H1 (cell line): ENCODE results near the gene C10orf95. TPM values are rescaled to one million over a fixed set of nuclear protein-coding genes. Genes with fewer than 3 reads are reported as not detected.

Source experiments
- CTCF ChIA-PET: fragments of 300-600 bp; sonication (Branson Sonifier 250); formaldehyde crosslinking; loops from one replicate; lab custom pipeline; 2021; ENCODE audit not compliant: partially characterized antibody; lab: Charles Lee
- POLR2A ChIA-PET: fragments of 300-600 bp; sonication (Branson Sonifier 250); formaldehyde crosslinking; loops from one replicate; lab custom pipeline; 2021; ENCODE audit warnings: inconsistent platforms; ENCODE audit not compliant: partially characterized antibody; lab: Charles Lee
- DNase-seq, 2 experiments: peaks; one replicate each; pipeline versions ENCODE4 v3.0.0 to v3.0.0-alpha.2; 2010 to 2022; ENCODE audit warnings: low spot score in 2 of 2, low read depth in 1 of 2, mixed read lengths in 1 of 2
- FAIRE-seq: peaks from 2 replicates; lab custom pipeline; 2011; peaks lifted over from hg19 to GRCh38; lab: Jason Lieb, UNC
- H2AFZ ChIP-seq: 2 replicates; pipeline ENCODE4 v1.8.1; 2012; ENCODE audit warnings: low read length, inconsistent platforms
- H2AK5ac ChIP-seq: 2 replicates; pipeline ENCODE4 v1.6.1; 2013; ENCODE audit warnings: low read depth, low read length
- H2BK120ac ChIP-seq: replicated peaks from 2 replicates; pipeline ENCODE3; 2013; ENCODE audit warnings: low read depth, low read length, inconsistent platforms
- H2BK12ac ChIP-seq: 2 replicates; pipeline ENCODE4 v1.6.1; 2013; ENCODE audit warnings: low read depth, low read length
- H2BK15ac ChIP-seq: 2 replicates; pipeline ENCODE4 v1.6.1; 2013; ENCODE audit warnings: low read length
- H2BK20ac ChIP-seq: 2 replicates; pipeline ENCODE4 v1.6.1; 2013; ENCODE audit warnings: low read length
- H2BK5ac ChIP-seq: 2 replicates; pipeline ENCODE4 v1.6.1; 2013; ENCODE audit warnings: low read depth, low read length
- H3K14ac ChIP-seq: 2 replicates; pipeline ENCODE4 v1.6.1; 2013; ENCODE audit warnings: inconsistent platforms; ENCODE audit not compliant: insufficient read length
- H3K18ac ChIP-seq: 2 replicates; pipeline ENCODE4 v1.6.1; 2013; ENCODE audit warnings: low read length; ENCODE audit errors: extremely low read depth
- H3K23ac ChIP-seq: 2 replicates; pipeline ENCODE4 v1.6.1; 2013; ENCODE audit warnings: inconsistent platforms; ENCODE audit not compliant: insufficient read length
- H3K23me2 ChIP-seq: 2 replicates; pipeline ENCODE4 v1.6.1; 2013; ENCODE audit warnings: low read depth, low read length
- H3K27ac ChIP-seq: 2 replicates; pipeline ENCODE4 v1.6.1; 2011; ENCODE audit warnings: low read depth, low read length, inconsistent platforms
- H3K27me3 ChIP-seq, 4 experiments: replicated peaks in 1 of 4; 1 replicate in 1 of 4; 2 replicates in 3 of 4; pipeline versions ENCODE4 v1.6.1 to v1.8.1; 2011 to 2013; ENCODE audit warnings: low read length in 3 of 4, mild to moderate bottlenecking in 3 of 4, inconsistent platforms in 2 of 4, mixed read lengths in 2 of 4, moderate library complexity in 1 of 4; ENCODE audit not compliant: control insufficient read depth in 3 of 4, insufficient read depth in 3 of 4; ENCODE audit errors: extremely low read depth in 1 of 4
- H3K36me3 ChIP-seq, 4 experiments: 2 replicates each; pipeline versions ENCODE4 v1.6.1 to v1.8.1; 2011 to 2013; ENCODE audit warnings: mild to moderate bottlenecking in 4 of 4, low read length in 3 of 4, moderate library complexity in 2 of 4, control low read depth in 1 of 4, inconsistent platforms in 1 of 4; ENCODE audit not compliant: insufficient read depth in 4 of 4, control insufficient read depth in 2 of 4
- H3K4ac ChIP-seq: replicated peaks from 2 replicates; pipeline ENCODE3; 2013; ENCODE audit warnings: low read length, low read depth, mixed read lengths, inconsistent platforms; ENCODE audit not compliant: insufficient read length
- H3K4me1 ChIP-seq, 4 experiments: replicated peaks in 1 of 4; 1 replicate in 1 of 4; 2 replicates in 3 of 4; pipeline versions ENCODE4 v1.6.1 to v1.8.1; 2011 to 2013; ENCODE audit warnings: low read length in 3 of 4, inconsistent platforms in 2 of 4, mixed read lengths in 1 of 4; ENCODE audit not compliant: insufficient read depth in 4 of 4, control insufficient read depth in 3 of 4
- H3K4me2 ChIP-seq, 2 experiments: 2 replicates each; pipeline versions ENCODE4 v1.6.1 to v1.8.1; 2011 to 2013; ENCODE audit warnings: low read depth in 2 of 2, low read length in 2 of 2, control low read depth in 1 of 2, inconsistent platforms in 1 of 2, mild to moderate bottlenecking in 1 of 2; ENCODE audit not compliant: insufficient read depth in 1 of 2
- H3K4me3 ChIP-seq, 4 experiments: fragments of 200-600, 300-600 bp in 1 of 4; sonication (generic), shearing (Covaris generic), sonication (Bioruptor Twin) in 1 of 4; 2 replicates each; pipeline versions ENCODE4 v1.5.1 to v1.8.1; 2011 to 2016; ENCODE audit warnings: low read length in 4 of 4, low read depth in 3 of 4, control low read depth in 2 of 4, inconsistent platforms in 2 of 4, mild to moderate bottlenecking in 2 of 4, mixed read lengths in 1 of 4, moderate library complexity in 1 of 4; ENCODE audit not compliant: insufficient read depth in 2 of 4; ENCODE audit errors: extremely low read depth in 1 of 4
- H3K56ac ChIP-seq: replicated peaks from 2 replicates; pipeline ENCODE3; 2013; ENCODE audit warnings: low read depth, mild to moderate bottlenecking, mixed read lengths, low read length, inconsistent platforms; ENCODE audit not compliant: insufficient read length
- H3K79me1 ChIP-seq: 2 replicates; pipeline ENCODE4 v1.6.1; 2013; ENCODE audit warnings: low read depth, low read length, control low read depth
- H3K79me2 ChIP-seq, 2 experiments: 2 replicates each; pipeline versions ENCODE4 v1.6.1 to v1.8.1; 2012 to 2013; ENCODE audit warnings: low read length in 2 of 2, mild to moderate bottlenecking in 2 of 2, inconsistent platforms in 1 of 2; ENCODE audit not compliant: insufficient read depth in 2 of 2, control insufficient read depth in 1 of 2
- H3K9ac ChIP-seq, 4 experiments: replicated peaks in 1 of 4; 1 replicate in 1 of 4; 2 replicates in 3 of 4; pipeline versions ENCODE4 v1.6.1 to v1.8.1; 2011 to 2013; ENCODE audit warnings: low read depth in 3 of 4, low read length in 3 of 4, control low read depth in 2 of 4, mild to moderate bottlenecking in 2 of 4, moderate library complexity in 2 of 4, inconsistent platforms in 1 of 4; ENCODE audit errors: extremely low read depth in 1 of 4
- H3K9me3 ChIP-seq, 2 experiments: 2 replicates each; pipeline versions ENCODE4 v1.6.1 to v1.8.1; 2012 to 2013; ENCODE audit warnings: mild to moderate bottlenecking in 2 of 2, moderate library complexity in 2 of 2, control low read depth in 1 of 2, inconsistent platforms in 1 of 2, low read depth in 1 of 2, low read length in 1 of 2, mixed read lengths in 1 of 2; ENCODE audit not compliant: insufficient read depth in 2 of 2
- H4K20me1 ChIP-seq, 2 experiments: replicated peaks in 1 of 2; 2 replicates each; pipeline versions ENCODE3 to v1.8.1; 2011 to 2013; ENCODE audit warnings: inconsistent platforms in 2 of 2, low read length in 2 of 2, mild to moderate bottlenecking in 1 of 2; ENCODE audit not compliant: insufficient read depth in 2 of 2, control insufficient read depth in 1 of 2
- H4K5ac ChIP-seq: 2 replicates; pipeline ENCODE4 v1.6.1; 2013; ENCODE audit warnings: low read length, low read depth, mixed read lengths, inconsistent platforms; ENCODE audit not compliant: insufficient read length
- H4K8ac ChIP-seq: 2 replicates; pipeline ENCODE4 v1.8.0; 2013; ENCODE audit warnings: mild to moderate bottlenecking, moderate library complexity, low read length, inconsistent platforms; ENCODE audit not compliant: insufficient read depth; ENCODE audit errors: extremely low read depth
- H4K91ac ChIP-seq: replicated peaks from 2 replicates; pipeline ENCODE3; 2013; ENCODE audit warnings: low read length, mixed read lengths, inconsistent platforms; ENCODE audit not compliant: insufficient read length
- CBX8 ChIP-seq: fragments of 300-800, 300-1000 bp; sonication (generic); IDR thresholded peaks from 2 replicates; pipeline ENCODE4 v1.7.1; 2016; ENCODE audit warnings: low read depth, low read length, borderline replicate concordance
- CEBPB ChIP-seq: IDR thresholded peaks from 2 replicates; pipeline ENCODE4 v1.6.1; 2012; ENCODE audit warnings: low read depth, low read length
- CTBP2 ChIP-seq: IDR thresholded peaks from 2 replicates; pipeline ENCODE4 v1.7.0; 2011; ENCODE audit warnings: borderline replicate concordance, mild to moderate bottlenecking, moderate library complexity, mixed read lengths, low read length; ENCODE audit not compliant: insufficient read depth, insufficient read length
- KDM4A ChIP-seq: IDR thresholded peaks from one replicate; pipeline ENCODE4 v1.7.1; 2012; ENCODE audit warnings: low read depth, mild to moderate bottlenecking, moderate library complexity, low read length, inconsistent platforms; ENCODE audit not compliant: severe bottlenecking
- MAFK ChIP-seq: IDR thresholded peaks from 2 replicates; pipeline ENCODE4 v1.6.1; 2012; ENCODE audit warnings: low read depth, mild to moderate bottlenecking, improper control_type of control experiment, low read length
- WGBS, 2 experiments: shearing (Covaris generic) in 1 of 2; methylation state at CpG; one replicate each; pipeline versions ENCODE4 v1.1.6 to v1.1.7; 2013 to 2015; ENCODE audit warnings: low lambda C conversion rate in 2 of 2, mixed read lengths in 2 of 2, inconsistent platforms in 1 of 2, low coverage in 1 of 2, missing lambda C conversion rate in 1 of 2; ENCODE audit not compliant: insufficient replicate concordance in 2 of 2, insufficient coverage in 1 of 2, insufficient read length in 1 of 2; ENCODE audit errors: extremely low coverage in 1 of 2, missing lambda C conversion rate in 1 of 2; 5-methylcytosine and 5-hydroxymethylcytosine counted together
- polyA plus RNA-seq, 7 experiments: library from polyadenylated mRNA; depleted of rRNA in 3 of 7; stranded (reverse) in 5 of 7; unstranded in 2 of 7; fragments of >200 nt in 5 of 7; fragments of 200-250 nt in 2 of 7; gene quantifications; 1 replicate in 5 of 7; 2 replicates in 1 of 7; 4 replicates in 1 of 7; pipeline versions ENCODE4 v1.2.1 to v1.2.3, GENCODE V29; 2011 to 2013; ENCODE audit warnings: missing spikeins in 2 of 7, mixed read lengths in 2 of 7
- total RNA-seq: library from RNA; stranded (reverse); fragmentation: NEBNext Ultra II Directional; extraction: Animal tissue kit (Norgen Biotek cat#: 25700); gene quantifications from 2 replicates; pipeline ENCODE4 v1.2.1, GENCODE V29; 2021

Gene C10orf95
- total and polyA plus RNA-seq, 2 of the 8 experiments (the other 6 are each of a cell fraction or from before 2014, with no cell fraction given): 0.34 to 0.48 TPM

GRCh38 chr10:102402512-102402896 is 48.8 kb downstream of the C10orf95 start:
- H4K20me1 ChIP-seq: peaks cover 3 to 7% of the 10 kb centered on the region in 2 experiments
- H2BK12ac ChIP-seq: no peak overlapping the region
- H3K23ac ChIP-seq: no peak overlapping the region
- DNase-seq (no peak), FAIRE-seq (no peak)
- no peaks in the 10 kb centered on the region for H3K79me1 ChIP-seq
- H4K8ac ChIP-seq: no peak overlapping the region
- peaks cover 0 to 9% (median 4%) of the 10 kb centered on the region in 4 experiments; a peak in 4 of 7 replicates for H3K4me1 ChIP-seq
- no peak overlapping the region for H3K27ac ChIP-seq
- peaks cover 0 to 8% (median 4%) of the 10 kb centered on the region in 4 experiments; a peak in 6 of 7 replicates for H3K27me3 ChIP-seq
- H3K36me3 ChIP-seq: peaks cover 2 to 13% (median 6%) of the 10 kb centered on the region in 4 experiments; a peak in 6 of 8 replicates
- H3K56ac ChIP-seq: no peak overlapping the region
- POLR2A ChIA-PET: interaction anchor here (0.8 to 6.1 kb wide), 5 partner anchors 8 to 281 kb away, joined by 3 to 38 read pairs (median 5); partner anchors contain the start of genes C10orf95, FBXL15 and NFKB2
- no peak overlapping the region for H2BK120ac ChIP-seq
- no peak overlapping the region for H2BK20ac ChIP-seq
- H3K18ac ChIP-seq: no peak overlapping the region
- no peak overlapping the region for H2AK5ac ChIP-seq
- WGBS, 2 experiments: 88% methylated on average over 5 of the region's 5 CpGs; no CpG with 5 or more reads in 1 of the 2 experiments
- no peak overlapping the region for H4K5ac ChIP-seq
- H3K23me2 ChIP-seq: no peaks in the 10 kb centered on the region
- no peaks in the 10 kb centered on the region for H3K79me2 ChIP-seq
- no peak overlapping the region for H2BK5ac ChIP-seq
- CTCF ChIA-PET: interaction anchor here (0.6 to 16.4 kb wide), 15 partner anchors 7 to 237 kb away, joined by 3 to 357 read pairs (median 14); partner anchors contain the start of genes C10orf95, CUEDC2, ELOVL3 and FBXL15
- H2AFZ ChIP-seq: no peak overlapping the region
- TF ChIP-seq CTBP2: no peak
- TF ChIP-seq KDM4A: no peak
- TF ChIP-seq CBX8: no peak
- no peak for TF ChIP-seq MAFK
- TF ChIP-seq CEBPB: no peak
- no peak overlapping the region for H4K91ac ChIP-seq
- H3K4me3 ChIP-seq: no peak overlapping the region
- H3K9ac ChIP-seq: no peak overlapping the region
- no peak overlapping the region for H3K4me2 ChIP-seq
- no peak overlapping the region for H3K4ac ChIP-seq
- H2BK15ac ChIP-seq: no peak overlapping the region
- no peak overlapping the region for H3K14ac ChIP-seq
- H3K9me3 ChIP-seq: no peaks in the 10 kb centered on the region
